ENCODE results near the gene BRME1.

BRME1 gene

DNA sequence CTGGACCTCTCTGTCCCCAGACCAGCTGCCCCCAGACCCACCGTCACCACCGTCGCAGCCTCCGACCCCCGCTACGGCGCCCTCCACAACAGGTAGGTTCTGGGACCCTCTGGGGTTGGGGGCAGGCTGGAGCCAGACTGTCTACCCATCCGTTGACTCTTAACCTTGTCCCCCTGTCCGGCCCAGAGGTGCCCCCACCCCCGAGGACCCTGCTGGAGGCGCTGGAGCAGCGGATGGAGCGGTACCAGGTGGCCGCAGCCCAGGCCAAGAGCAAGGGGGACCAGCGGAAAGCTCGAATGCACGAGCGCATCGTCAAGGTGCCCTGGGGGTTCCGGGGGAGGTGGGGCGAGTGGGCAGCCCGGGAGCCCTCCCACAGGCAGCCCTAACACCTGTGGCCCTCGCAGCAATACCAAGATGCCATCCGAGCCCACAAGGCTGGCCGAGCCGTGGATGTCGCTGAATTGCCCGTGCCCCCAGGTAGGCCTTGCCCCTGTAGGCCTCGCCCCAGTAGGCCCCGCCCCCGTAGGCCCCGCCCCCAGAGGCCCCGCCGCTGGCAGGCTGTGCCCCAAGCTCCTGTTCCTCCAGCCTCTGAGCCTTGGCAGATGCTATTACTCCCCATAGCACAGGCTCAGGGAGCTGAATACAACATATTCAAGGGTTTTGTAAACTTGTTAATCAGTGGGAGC, 13.0 kb upstream of the BRME1 start:
- Histone ChIP-seq H3K4me1 (ENCODE audit: control extremely low read depth in 1 of 4, control insufficient read depth in 4 of 4, insufficient read depth in 4 of 4, low read length in 3 of 4) (no peaks in the 10 kb centered on the region), H3K9me3 (ENCODE audit: control extremely low read depth in 1 of 5, control insufficient read depth in 4 of 5, insufficient read depth in 2 of 5, low read depth in 1 of 5, low read length in 4 of 5) (peaks cover 0 to 8% (median 5%) of the 10 kb centered on the region in 5 experiments), H3K27ac (ENCODE audit: insufficient read depth in 1 of 2, low read depth in 1 of 2, low read length in 2 of 2, poor library complexity in 1 of 2, severe bottlenecking in 2 of 2) (no peak overlapping the region), H3K36me3 (ENCODE audit: control insufficient read depth in 4 of 4, insufficient read depth in 4 of 4, low read length in 3 of 4) (peaks cover 18 to 71% (median 48%) of the 10 kb centered on the region in 4 experiments), H3K27me3 (replicated peaks in 2 of 5; ENCODE audit: control insufficient read depth in 4 of 5, insufficient read depth in 5 of 5, low read length in 4 of 5) (no peaks in the 10 kb centered on the region), H3K4me3 (ENCODE audit: control insufficient read depth in 1 of 7, extremely low read depth in 1 of 7, insufficient read depth in 4 of 7, low read depth in 2 of 7, low read length in 6 of 7) (no peak overlapping the region)
- ChIA-PET POLR2A (no interaction called here), CTCF (interaction anchor here (0.7 to 1.7 kb wide), 3 partner anchors 10 to 15 kb away, joined by 3 to 5 read pairs (median 3); no protein-coding TSS in a partner anchor)
- WGBS (ENCODE audit: insufficient coverage) = 95% methylated on average over 33 of the region's 34 CpGs
- DNase-seq = no peak

DNA sequence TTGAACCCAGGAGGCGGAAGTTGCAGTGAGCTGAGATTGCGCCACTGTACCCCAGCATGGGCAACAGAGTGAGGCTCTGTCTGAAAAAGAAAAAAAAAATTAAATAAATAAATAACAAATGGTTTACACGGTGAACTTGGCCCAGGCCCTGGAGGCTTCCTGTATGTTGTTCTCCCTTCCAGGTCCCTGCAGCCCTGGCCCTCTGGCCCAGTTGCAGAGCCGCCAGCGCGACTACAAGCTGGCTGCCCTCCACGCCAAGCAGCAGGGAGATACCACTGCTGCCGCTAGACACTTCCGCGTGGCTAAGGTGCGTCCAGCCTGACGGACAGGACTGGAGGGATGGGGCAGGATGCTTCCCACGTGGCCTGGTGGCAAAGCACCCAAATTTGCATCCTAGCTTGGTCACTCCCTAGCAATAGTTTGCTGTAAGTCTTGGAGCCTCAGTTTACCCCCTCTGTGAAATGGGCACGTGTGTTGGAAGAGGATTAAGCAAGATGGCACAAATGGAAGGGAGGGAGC, 12.0 kb upstream of the BRME1 start:
- Histone ChIP-seq H3K36me3 (ENCODE audit: control insufficient read depth in 4 of 4, insufficient read depth in 4 of 4, low read length in 3 of 4) (peaks cover 19 to 70% (median 49%) of the 10 kb centered on the region in 4 experiments), H3K4me3 (ENCODE audit: control insufficient read depth in 1 of 7, extremely low read depth in 1 of 7, insufficient read depth in 4 of 7, low read depth in 2 of 7, low read length in 6 of 7) (no peak overlapping the region), H3K27ac (ENCODE audit: insufficient read depth in 1 of 2, low read depth in 1 of 2, low read length in 2 of 2, poor library complexity in 1 of 2, severe bottlenecking in 2 of 2) (no peak overlapping the region), H3K27me3 (replicated peaks in 2 of 5; ENCODE audit: control insufficient read depth in 4 of 5, insufficient read depth in 5 of 5, low read length in 4 of 5) (no peaks in the 10 kb centered on the region), H3K9me3 (ENCODE audit: control extremely low read depth in 1 of 5, control insufficient read depth in 4 of 5, insufficient read depth in 2 of 5, low read depth in 1 of 5, low read length in 4 of 5) (peaks cover 0 to 8% (median 5%) of the 10 kb centered on the region in 5 experiments), H3K4me1 (ENCODE audit: control extremely low read depth in 1 of 4, control insufficient read depth in 4 of 4, insufficient read depth in 4 of 4, low read length in 3 of 4) (no peaks in the 10 kb centered on the region)
- ChIA-PET POLR2A (no interaction called here), CTCF (interaction anchor here (0.7 to 1.7 kb wide), 3 partner anchors 9 to 134 kb away, joined by 3 to 5 read pairs (median 3); no protein-coding TSS in a partner anchor)
- DNase-seq = no peak
- WGBS (ENCODE audit: insufficient coverage) = 93% methylated on average over 11 of the region's 14 CpGs

GRCh38 chr19:13914777-13915176, 8.9 kb upstream of the BRME1 start:
- H3K4me3 ChIP-seq (ENCODE audit: control insufficient read depth in 1 of 7, extremely low read depth in 1 of 7, insufficient read depth in 4 of 7, low read depth in 2 of 7, low read length in 6 of 7) = no peak overlapping the region
- H3K36me3 ChIP-seq (ENCODE audit: control insufficient read depth in 4 of 4, insufficient read depth in 4 of 4, low read length in 3 of 4) = peaks cover 16 to 65% (median 37%) of the 10 kb centered on the region in 4 experiments
- no peaks in the 10 kb centered on the region for H3K9me3 ChIP-seq (ENCODE audit: control extremely low read depth in 1 of 5, control insufficient read depth in 4 of 5, insufficient read depth in 2 of 5, low read depth in 1 of 5, low read length in 4 of 5)
- 100% methylated on average over 2 of the region's 3 CpGs for WGBS (ENCODE audit: insufficient coverage)
- H3K27me3 ChIP-seq (replicated peaks in 2 of 5; ENCODE audit: control insufficient read depth in 4 of 5, insufficient read depth in 5 of 5, low read length in 4 of 5) = no peaks in the 10 kb centered on the region
- ChIA-PET POLR2A (no interaction called here), CTCF (interaction anchor here (2.6 kb wide), 1 partner anchor 19 kb away, joined by 10 read pairs; no protein-coding TSS in a partner anchor)
- no peaks in the 10 kb centered on the region for H3K4me1 ChIP-seq (ENCODE audit: control extremely low read depth in 1 of 4, control insufficient read depth in 4 of 4, insufficient read depth in 4 of 4, low read length in 3 of 4)
- DNase-seq = no peak
- no peak overlapping the region for H3K27ac ChIP-seq (ENCODE audit: insufficient read depth in 1 of 2, low read depth in 1 of 2, low read length in 2 of 2, poor library complexity in 1 of 2, severe bottlenecking in 2 of 2)

DNA sequence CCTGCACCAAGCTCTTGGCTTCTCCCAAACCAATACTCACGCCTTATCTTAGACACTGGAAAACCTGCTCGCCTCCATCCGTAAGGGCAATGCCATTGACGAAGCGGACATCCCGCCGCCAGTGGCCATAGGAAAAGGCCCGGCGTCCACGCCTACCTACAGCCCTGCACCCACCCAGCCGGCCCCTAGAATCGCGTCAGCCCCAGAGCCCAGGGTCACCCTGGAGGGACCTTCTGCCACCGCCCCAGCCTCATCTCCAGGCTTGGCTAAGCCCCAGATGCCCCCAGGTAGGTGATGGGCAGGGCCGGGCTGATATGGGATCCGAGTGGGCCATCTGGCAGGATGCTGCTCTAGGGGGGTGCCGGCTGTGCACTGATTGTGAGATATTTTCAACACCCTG, 7.4 kb upstream of the BRME1 start:
- ChIA-PET CTCF (no interaction called here), POLR2A (no interaction called here)
- no peak overlapping the region for H3K4me3 ChIP-seq (ENCODE audit: control insufficient read depth in 1 of 7, extremely low read depth in 1 of 7, insufficient read depth in 4 of 7, low read depth in 2 of 7, low read length in 6 of 7)
- H3K4me1 ChIP-seq (ENCODE audit: control extremely low read depth in 1 of 4, control insufficient read depth in 4 of 4, insufficient read depth in 4 of 4, low read length in 3 of 4) = no peaks in the 10 kb centered on the region
- over 99% methylated on average over 13 of the region's 17 CpGs for WGBS (ENCODE audit: insufficient coverage)
- H3K27ac ChIP-seq (ENCODE audit: insufficient read depth in 1 of 2, low read depth in 1 of 2, low read length in 2 of 2, poor library complexity in 1 of 2, severe bottlenecking in 2 of 2) = no peak overlapping the region
- H3K36me3 ChIP-seq (ENCODE audit: control insufficient read depth in 4 of 4, insufficient read depth in 4 of 4, low read length in 3 of 4) = peaks cover 14 to 61% (median 33%) of the 10 kb centered on the region in 4 experiments
- DNase-seq = no peak
- H3K27me3 ChIP-seq (replicated peaks in 2 of 5; ENCODE audit: control insufficient read depth in 4 of 5, insufficient read depth in 5 of 5, low read length in 4 of 5) = no peaks in the 10 kb centered on the region
- H3K9me3 ChIP-seq (ENCODE audit: control extremely low read depth in 1 of 5, control insufficient read depth in 4 of 5, insufficient read depth in 2 of 5, low read depth in 1 of 5, low read length in 4 of 5) = no peaks in the 10 kb centered on the region

GRCh38 chr19:13909430-13909829, 3.5 kb upstream of the BRME1 start:
- Histone ChIP-seq H3K27ac (ENCODE audit: insufficient read depth in 1 of 2, low read depth in 1 of 2, low read length in 2 of 2, poor library complexity in 1 of 2, severe bottlenecking in 2 of 2) (no peak overlapping the region), H3K4me3 (ENCODE audit: control insufficient read depth in 1 of 7, extremely low read depth in 1 of 7, insufficient read depth in 4 of 7, low read depth in 2 of 7, low read length in 6 of 7) (no peak overlapping the region), H3K9me3 (ENCODE audit: control extremely low read depth in 1 of 5, control insufficient read depth in 4 of 5, insufficient read depth in 2 of 5, low read depth in 1 of 5, low read length in 4 of 5) (no peaks in the 10 kb centered on the region), H3K36me3 (ENCODE audit: control insufficient read depth in 4 of 4, insufficient read depth in 4 of 4, low read length in 3 of 4) (peaks cover 8 to 38% (median 19%) of the 10 kb centered on the region in 4 experiments), H3K27me3 (replicated peaks in 2 of 5; ENCODE audit: control insufficient read depth in 4 of 5, insufficient read depth in 5 of 5, low read length in 4 of 5) (no peaks in the 10 kb centered on the region), H3K4me1 (ENCODE audit: control extremely low read depth in 1 of 4, control insufficient read depth in 4 of 4, insufficient read depth in 4 of 4, low read length in 3 of 4) (peaks cover 0 to 15% (median 11%) of the 10 kb centered on the region in 4 experiments)
- WGBS (ENCODE audit: insufficient coverage) = 100% methylated on average over 2 of the region's 2 CpGs
- ChIA-PET POLR2A (interaction anchor here (0.7 kb wide), 1 partner anchor 74 kb away, joined by 6 read pairs; no protein-coding TSS in a partner anchor), CTCF (interaction anchor here (1.3 kb wide), 1 partner anchor 9 kb away, joined by 5 read pairs; no protein-coding TSS in a partner anchor)
- no peak for DNase-seq

GRCh38 chr19:13908674-13909073, 2.8 kb upstream of the BRME1 start:
- Histone ChIP-seq H3K4me3 (ENCODE audit: control insufficient read depth in 1 of 7, extremely low read depth in 1 of 7, insufficient read depth in 4 of 7, low read depth in 2 of 7, low read length in 6 of 7) (no peak overlapping the region), H3K4me1 (ENCODE audit: control extremely low read depth in 1 of 4, control insufficient read depth in 4 of 4, insufficient read depth in 4 of 4, low read length in 3 of 4) (peaks cover 0 to 16% (median 13%) of the 10 kb centered on the region in 4 experiments), H3K9me3 (ENCODE audit: control extremely low read depth in 1 of 5, control insufficient read depth in 4 of 5, insufficient read depth in 2 of 5, low read depth in 1 of 5, low read length in 4 of 5) (no peaks in the 10 kb centered on the region), H3K27ac (ENCODE audit: insufficient read depth in 1 of 2, low read depth in 1 of 2, low read length in 2 of 2, poor library complexity in 1 of 2, severe bottlenecking in 2 of 2) (no peak overlapping the region), H3K36me3 (ENCODE audit: control insufficient read depth in 4 of 4, insufficient read depth in 4 of 4, low read length in 3 of 4) (peaks cover 8 to 34% (median 19%) of the 10 kb centered on the region in 4 experiments), H3K27me3 (replicated peaks in 2 of 5; ENCODE audit: control insufficient read depth in 4 of 5, insufficient read depth in 5 of 5, low read length in 4 of 5) (no peaks in the 10 kb centered on the region)
- WGBS (ENCODE audit: insufficient coverage) = 96% methylated on average over 8 of the region's 8 CpGs
- POLR2A ChIA-PET = no interaction called here
- no peak for DNase-seq
- CTCF ChIA-PET = interaction anchor here (0.9 to 1.3 kb wide), 2 partner anchors 10 to 35 kb away, joined by 3 to 5 read pairs; no protein-coding TSS in a partner anchor

GRCh38 chr19:13906910-13907309, 993 bp upstream of the BRME1 start:
- CTCF ChIA-PET = interaction anchor here (0.8 to 1.6 kb wide), 5 partner anchors 9 to 207 kb away, joined by 3 to 5 read pairs (median 3); partner anchors contain the start of genes IL27RA and PODNL1
- POLR2A ChIA-PET = no interaction called here

More at GRCh38 chr19:13906910-13907309, 993 bp upstream of the BRME1 start:
- Histone ChIP-seq H3K36me3 (ENCODE audit: control insufficient read depth in 4 of 4, insufficient read depth in 4 of 4, low read length in 3 of 4) (peaks cover 3 to 17% (median 8%) of the 10 kb centered on the region in 4 experiments), H3K27ac (ENCODE audit: insufficient read depth in 1 of 2, low read depth in 1 of 2, low read length in 2 of 2, poor library complexity in 1 of 2, severe bottlenecking in 2 of 2) (peak overlapping the region in 1 of 2 experiments; percentile 58), H3K9me3 (ENCODE audit: control extremely low read depth in 1 of 5, control insufficient read depth in 4 of 5, insufficient read depth in 2 of 5, low read depth in 1 of 5, low read length in 4 of 5) (no peaks in the 10 kb centered on the region), H3K4me1 (ENCODE audit: control extremely low read depth in 1 of 4, control insufficient read depth in 4 of 4, insufficient read depth in 4 of 4, low read length in 3 of 4) (peaks cover 0 to 16% (median 14%) of the 10 kb centered on the region in 4 experiments), H3K4me3 (ENCODE audit: control insufficient read depth in 1 of 7, extremely low read depth in 1 of 7, insufficient read depth in 4 of 7, low read depth in 2 of 7, low read length in 6 of 7) (peak overlapping the region in 6 of 7 experiments; percentile 68 to 91 (median 83)), H3K27me3 (replicated peaks in 2 of 5; ENCODE audit: control insufficient read depth in 4 of 5, insufficient read depth in 5 of 5, low read length in 4 of 5) (no peaks in the 10 kb centered on the region)
- WGBS (ENCODE audit: insufficient coverage) = 84% methylated on average over 3 of the region's 5 CpGs
- no peak for DNase-seq
